Cardiac muscle cell (in vitro differentiated cells and primary cell): ENCODE data around the gene HNRNPR. TPM values are rescaled to one million over a fixed set of nuclear protein-coding genes. Genes with fewer than 3 reads are reported as not detected.

Source experiments
- DNase-seq, 2 donors: peaks; one replicate each; pipeline versions ENCODE4 v3.0.0 to v3.0.0-alpha.2; 2010 to 2017; ENCODE audit warnings: low read depth in 1 of 2, low spot score in 1 of 2
- H3K27ac ChIP-seq: fragments of 200-600 bp; sonication (generic); 2 replicates; pipeline ENCODE4 v1.5.1; 2016
- H3K27me3 ChIP-seq: fragments of 200-600 bp; sonication (generic); 2 replicates; pipeline ENCODE4 v1.6.0; 2016; ENCODE audit warnings: control low read depth
- H3K36me3 ChIP-seq: fragments of 200-600 bp; sonication (generic); 2 replicates; pipeline ENCODE4 v1.5.1; 2016; ENCODE audit warnings: control low read depth
- H3K4me1 ChIP-seq: fragments of 200-600 bp; sonication (generic); 2 replicates; pipeline ENCODE4 v1.8.1; 2017; ENCODE audit warnings: low read depth, mild to moderate bottlenecking, mixed run types
- H3K4me3 ChIP-seq: fragments of 200-600 bp; sonication (generic); 2 replicates; pipeline ENCODE4 v1.5.1; 2016; ENCODE audit warnings: mild to moderate bottlenecking
- H3K9me3 ChIP-seq: fragments of 200-600 bp; sonication (generic); 2 replicates; pipeline ENCODE4 v1.5.1; 2017; ENCODE audit warnings: low read depth, mild to moderate bottlenecking, control low read depth
- polyA plus RNA-seq: library from polyadenylated mRNA; unstranded; fragments of >200 nt; fragmentation: Nextera tagmentation; extraction: Ambion mirVana; gene quantifications from 2 replicates; pipeline ENCODE4 v1.2.1, GENCODE V29; 2016
- total RNA-seq: library from RNA; depleted of rRNA; stranded (reverse); fragments of >200 nt; gene quantifications from 2 replicates; pipeline ENCODE4 v1.2.3, GENCODE V29; 2016
- TF ChIP-seq, protein P1 (sequence below): IDR thresholded peaks from 2 replicates; pipeline ENCODE4 v1.5.1; 2012; ENCODE audit warnings: low read depth, mild to moderate bottlenecking, low read length

The HNRNPR gene
- total and polyA plus RNA-seq, 2 experiments from 2014 or later, result 142 to 154 TPM

DNA sequence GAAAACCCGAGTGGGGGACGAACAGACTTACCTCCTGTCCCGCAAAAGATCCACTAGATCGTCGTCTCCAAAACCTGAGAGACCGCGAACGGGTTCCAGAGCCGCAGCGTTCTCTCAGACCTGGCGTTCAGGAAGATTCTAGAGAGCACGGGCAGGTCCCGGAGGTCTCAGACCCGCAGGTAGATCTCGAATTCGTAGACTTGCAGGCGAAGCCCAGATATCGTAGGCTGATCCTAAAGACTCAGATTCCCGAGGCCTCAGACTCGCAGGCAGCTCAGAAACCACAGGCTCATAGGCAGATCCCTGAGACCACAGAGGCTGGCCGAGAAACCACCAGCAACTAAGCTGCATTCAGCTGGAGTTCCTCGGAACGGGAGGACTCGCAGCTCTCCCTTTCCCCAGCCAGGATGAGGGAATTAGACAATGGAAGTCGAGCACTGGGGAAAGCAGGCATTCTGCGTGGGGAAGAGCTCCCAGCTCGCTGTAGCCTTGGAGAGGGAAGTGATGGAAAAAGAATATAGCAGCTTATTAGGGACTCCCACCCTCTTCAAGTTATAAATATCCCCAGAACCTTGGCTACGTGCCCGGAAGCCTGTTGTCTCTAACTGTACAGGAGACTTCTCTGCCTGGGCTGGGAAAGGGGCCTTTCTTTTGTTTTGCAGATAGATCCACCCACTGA is 25.4 kb upstream of the HNRNPR start, which contains the start of gene ZNF436:
ZNF436 (minus strand) TSS at position 502 of the 679 bp plus-strand sequence. CDS start 1,831 bp downstream, outside the sequence.
- TF ChIP-seq, protein P1, sequence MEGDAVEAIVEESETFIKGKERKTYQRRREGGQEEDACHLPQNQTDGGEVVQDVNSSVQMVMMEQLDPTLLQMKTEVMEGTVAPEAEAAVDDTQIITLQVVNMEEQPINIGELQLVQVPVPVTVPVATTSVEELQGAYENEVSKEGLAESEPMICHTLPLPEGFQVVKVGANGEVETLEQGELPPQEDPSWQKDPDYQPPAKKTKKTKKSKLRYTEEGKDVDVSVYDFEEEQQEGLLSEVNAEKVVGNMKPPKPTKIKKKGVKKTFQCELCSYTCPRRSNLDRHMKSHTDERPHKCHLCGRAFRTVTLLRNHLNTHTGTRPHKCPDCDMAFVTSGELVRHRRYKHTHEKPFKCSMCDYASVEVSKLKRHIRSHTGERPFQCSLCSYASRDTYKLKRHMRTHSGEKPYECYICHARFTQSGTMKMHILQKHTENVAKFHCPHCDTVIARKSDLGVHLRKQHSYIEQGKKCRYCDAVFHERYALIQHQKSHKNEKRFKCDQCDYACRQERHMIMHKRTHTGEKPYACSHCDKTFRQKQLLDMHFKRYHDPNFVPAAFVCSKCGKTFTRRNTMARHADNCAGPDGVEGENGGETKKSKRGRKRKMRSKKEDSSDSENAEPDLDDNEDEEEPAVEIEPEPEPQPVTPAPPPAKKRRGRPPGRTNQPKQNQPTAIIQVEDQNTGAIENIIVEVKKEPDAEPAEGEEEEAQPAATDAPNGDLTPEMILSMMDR, result no peak
- DNase-seq, result peak; percentile 94 to 96
- Histone ChIP-seq H3K4me3 (peak within 1 kb of the TSS; percentile 95), H3K4me1 (peaks cover 34% of the 10 kb centered on the region), H3K36me3 (peaks cover 18% of the 10 kb centered on the region), H3K27me3 (no peaks in the 10 kb centered on the region), H3K27ac (peak within 1 kb of the TSS; percentile 97), H3K9me3 (no peaks in the 10 kb centered on the region)

DNA sequence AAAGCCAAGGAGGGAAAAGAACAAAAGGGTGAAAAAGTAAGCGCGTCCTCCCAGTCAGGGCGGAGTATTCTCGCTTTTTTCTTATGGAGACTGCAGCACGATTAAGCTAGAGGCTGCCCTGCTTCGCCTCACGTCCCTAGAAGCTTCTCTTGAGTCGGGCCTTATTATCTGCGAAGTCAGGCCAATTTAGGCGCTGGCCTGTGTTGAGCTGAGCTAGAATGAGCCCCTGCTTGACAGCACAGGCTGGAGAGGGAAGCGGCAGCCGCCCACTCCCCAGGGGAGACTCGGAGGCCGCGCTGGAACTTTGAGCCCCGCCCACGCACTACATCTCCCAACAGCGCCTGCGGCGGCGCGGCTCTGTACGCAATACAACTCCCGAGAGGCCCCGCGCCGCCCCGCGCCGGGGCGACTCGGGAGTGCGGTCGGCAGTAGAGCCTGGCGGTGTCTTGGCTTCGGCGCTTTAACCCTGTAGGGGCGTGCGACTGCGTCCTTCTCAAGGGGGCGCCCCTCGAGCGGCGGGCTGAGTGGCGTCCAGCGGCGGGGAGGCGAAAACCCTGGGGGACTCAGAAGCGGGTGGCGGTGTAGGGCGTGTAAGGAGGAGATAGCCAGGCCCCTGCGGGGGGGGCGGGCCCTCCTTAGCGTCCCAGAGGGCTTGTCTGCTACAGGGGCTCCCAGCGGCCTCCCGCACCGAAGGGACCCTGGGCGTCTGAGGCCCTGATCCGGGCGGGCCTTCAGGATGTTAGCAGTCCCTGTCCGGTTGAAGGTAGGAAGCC is 24.7 kb upstream of the HNRNPR start:
- Histone ChIP-seq H3K4me1 (peaks cover 34% of the 10 kb centered on the region), H3K27ac (peak overlapping the region; percentile 97), H3K9me3 (no peaks in the 10 kb centered on the region), H3K27me3 (no peaks in the 10 kb centered on the region), H3K36me3 (peaks cover 24% of the 10 kb centered on the region), H3K4me3 (peak overlapping the region; percentile 95)
- DNase-seq, result peak; percentile 94 to 96
- TF ChIP-seq, protein P1, result peak; percentile 20

DNA sequence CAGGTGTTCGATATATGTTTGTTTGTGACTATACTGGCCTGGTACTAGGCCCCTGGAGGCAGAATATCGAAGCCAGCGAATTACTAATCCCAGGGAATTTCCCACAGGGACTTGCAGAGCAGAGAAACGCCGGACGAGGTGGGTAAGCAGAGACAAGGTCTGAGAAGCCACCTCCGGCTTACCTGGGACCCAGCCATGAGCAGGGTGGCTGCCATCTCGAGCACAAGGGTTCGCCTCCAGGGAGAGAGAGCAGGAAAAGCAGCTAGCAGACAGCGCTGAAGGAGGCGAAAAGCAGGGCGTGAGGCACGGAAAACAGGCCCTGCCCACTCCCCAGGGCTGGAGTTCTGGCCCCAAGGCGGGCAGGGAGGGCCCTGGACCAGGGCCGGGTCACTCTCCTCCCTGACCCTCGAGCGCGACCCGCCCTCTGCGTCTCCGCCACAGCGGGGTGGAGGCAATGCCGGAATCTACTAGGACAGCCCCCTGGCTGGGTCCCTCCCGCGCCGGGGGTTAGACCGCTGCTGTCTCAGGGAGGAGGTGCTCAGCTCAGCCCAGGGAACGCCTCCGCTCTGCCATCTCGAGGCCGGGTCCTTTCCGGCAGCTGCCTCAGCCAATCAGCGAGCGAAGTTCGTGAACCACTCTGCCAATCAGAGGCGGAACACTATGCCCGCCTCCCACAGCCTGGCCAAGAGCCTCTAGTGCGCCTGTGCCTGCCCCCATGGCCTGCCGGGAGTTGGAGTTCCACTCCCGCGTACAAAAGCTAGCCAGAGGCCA is 23.9 kb upstream of the HNRNPR start:
- Histone ChIP-seq H3K36me3 (peaks cover 26% of the 10 kb centered on the region), H3K27ac (peak overlapping the region; percentile 97), H3K4me1 (peaks cover 28% of the 10 kb centered on the region), H3K4me3 (peak overlapping the region; percentile 95), H3K27me3 (no peaks in the 10 kb centered on the region), H3K9me3 (no peaks in the 10 kb centered on the region)
- TF ChIP-seq, protein P1, result no peak
- DNase-seq, result peak; percentile 99

DNA sequence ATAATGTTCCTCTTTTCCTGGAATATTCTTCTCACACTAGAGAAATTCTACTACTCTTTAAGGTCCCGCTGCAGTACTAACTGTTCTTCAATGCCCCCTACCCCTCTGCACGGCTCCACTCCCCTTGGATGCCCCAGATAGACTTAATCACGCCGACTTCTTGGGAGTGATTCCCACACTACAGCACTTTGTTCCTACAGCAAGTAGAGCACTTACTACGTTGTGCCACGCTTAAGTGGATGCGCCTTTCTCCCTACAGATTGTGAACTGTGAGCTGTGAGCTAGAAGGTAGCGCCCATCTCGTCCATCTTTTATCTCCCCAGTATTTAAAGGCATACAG is 23.3 kb upstream of the HNRNPR start:
- H3K4me1 ChIP-seq, result peaks cover 25% of the 10 kb centered on the region
- H3K4me3 ChIP-seq, result peak overlapping the region; percentile 95
- H3K9me3 ChIP-seq, result no peaks in the 10 kb centered on the region
- H3K36me3 ChIP-seq, result peaks cover 31% of the 10 kb centered on the region
- H3K27ac ChIP-seq, result peak overlapping the region; percentile 68
- no peaks in the 10 kb centered on the region for H3K27me3 ChIP-seq
- TF ChIP-seq, protein P1, result no peak
- no peak for DNase-seq

DNA sequence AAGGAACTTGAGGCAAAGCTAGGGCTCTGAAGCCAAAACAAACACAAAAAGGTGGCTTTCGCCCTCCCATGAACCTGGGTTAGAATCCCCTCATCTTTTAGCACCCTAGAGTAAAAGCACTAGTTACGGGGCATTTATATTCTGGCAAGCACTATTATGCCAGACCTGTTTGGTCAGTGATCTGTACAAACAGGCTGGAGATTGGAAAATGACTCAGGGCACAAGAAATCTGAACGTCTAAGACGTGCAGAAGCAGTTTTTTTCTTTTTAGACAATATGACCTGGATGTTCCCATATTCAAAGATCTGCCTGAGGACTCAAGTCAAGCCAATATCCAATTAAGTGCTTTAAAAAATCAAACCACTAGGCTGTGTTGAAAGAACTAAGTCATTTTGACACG is 22.5 kb upstream of the HNRNPR start:
- TF ChIP-seq, protein P1, result no peak
- Histone ChIP-seq H3K9me3 (peaks cover 6% of the 10 kb centered on the region), H3K4me1 (peaks cover 18% of the 10 kb centered on the region), H3K27ac (no peak overlapping the region), H3K4me3 (no peak overlapping the region), H3K27me3 (no peaks in the 10 kb centered on the region), H3K36me3 (peaks cover 39% of the 10 kb centered on the region)
- no peak for DNase-seq
